Hepatocyte (in vitro differentiated cells): ENCODE data around the gene BOLL. TPM values are rescaled to one million over a fixed set of nuclear protein-coding genes. Genes with fewer than 3 reads are reported as not detected.

Source experiments
- DNase-seq: peaks from one replicate; pipeline ENCODE4 v3.0.0-alpha.2; 2016; ENCODE audit warnings: low spot score
- H2AFZ ChIP-seq: fragments of 200-600 bp; sonication (generic); 2 replicates; pipeline ENCODE4 v1.6.0; 2016; ENCODE audit warnings: antibody characterized with exemption, mild to moderate bottlenecking
- H3K27ac ChIP-seq: fragments of 200-600 bp; sonication (generic); 2 replicates; pipeline ENCODE4 v1.5.1; 2016; ENCODE audit warnings: mild to moderate bottlenecking
- H3K27me3 ChIP-seq: fragments of 200-600 bp; sonication (generic); 2 replicates; pipeline ENCODE4 v1.6.1; 2016
- H3K36me3 ChIP-seq: fragments of 200-600 bp; sonication (generic); replicated peaks from 2 replicates; pipeline ENCODE4 v1.5.1; 2016; ENCODE audit warnings: low read depth; ENCODE audit not compliant: insufficient read depth
- H3K4me1 ChIP-seq: fragments of 200-600 bp; sonication (generic); 2 replicates; pipeline ENCODE4 v1.5.1; 2016; ENCODE audit warnings: mild to moderate bottlenecking, moderate library complexity; ENCODE audit not compliant: insufficient read depth
- H3K4me2 ChIP-seq: fragments of 200-600 bp; sonication (generic); 2 replicates; pipeline ENCODE4 v1.6.0; 2016
- H3K4me3 ChIP-seq: fragments of 200-600 bp; sonication (generic); 2 replicates; pipeline ENCODE4 v1.5.1; 2016; ENCODE audit warnings: mild to moderate bottlenecking
- H3K79me2 ChIP-seq: fragments of 200-600 bp; sonication (generic); 2 replicates; pipeline ENCODE4 v1.6.0; 2017; ENCODE audit warnings: mild to moderate bottlenecking
- H3K9me2 ChIP-seq: fragments of 200-600 bp; sonication (generic); replicated peaks from 2 replicates; pipeline ENCODE4 v1.6.0; 2017; ENCODE audit warnings: mild to moderate bottlenecking; ENCODE audit not compliant: insufficient read depth
- H3K9me3 ChIP-seq: fragments of 200-600 bp; sonication (generic); 2 replicates; pipeline ENCODE4 v1.5.1; 2016; ENCODE audit warnings: low read depth, mild to moderate bottlenecking
- H4K20me1 ChIP-seq: fragments of 200-600 bp; sonication (generic); 2 replicates; pipeline ENCODE4 v1.6.0; 2016; ENCODE audit warnings: mild to moderate bottlenecking; ENCODE audit not compliant: insufficient read depth, poor library complexity, severe bottlenecking
- EZH2 ChIP-seq: fragments of 200-600 bp; sonication (generic); IDR thresholded peaks from 2 replicates; pipeline ENCODE4 v1.6.1; 2016; ENCODE audit warnings: antibody characterized with exemption, mild to moderate bottlenecking, borderline replicate concordance
- EZH2phosphoT487 ChIP-seq: fragments of 200-600 bp; sonication (generic); IDR thresholded peaks from one replicate; pipeline ENCODE4 v1.6.1; 2018; ENCODE audit warnings: antibody characterized with exemption, mild to moderate bottlenecking, low read depth, moderate library complexity; ENCODE audit not compliant: unreplicated experiment, severe bottlenecking
- WGBS: methylation state at CpG from one replicate; pipeline ENCODE4 v1.1.6; 2016; ENCODE audit warnings: low lambda C conversion rate; ENCODE audit errors: missing lambda C conversion rate; 5-methylcytosine and 5-hydroxymethylcytosine counted together
- polyA plus RNA-seq: library from polyadenylated mRNA; unstranded; fragments of >200 nt; fragmentation: Nextera tagmentation; extraction: Ambion mirVana; gene quantifications from 2 replicates; pipeline ENCODE4 v1.2.1, GENCODE V29; 2016
- total RNA-seq: library from RNA; depleted of rRNA; stranded (reverse); fragments of >200 nt; gene quantifications from 2 replicates; pipeline ENCODE4 v1.2.3, GENCODE V29; 2014
- TF ChIP-seq, protein P1 (sequence below): fragments of 200-600 bp; sonication (generic); IDR thresholded peaks from 2 replicates; pipeline ENCODE4 v1.5.1; 2016; ENCODE audit warnings: antibody characterized with exemption, mild to moderate bottlenecking; ENCODE audit not compliant: poor library complexity

BOLL gene
- total and polyA plus RNA-seq, 2 experiments from 2014 or later: not detected

GRCh38 chr2:197804049-197804757, 19.1 kb upstream of the BOLL start, which contains the start of gene PLCL1:
PLCL1 (plus strand) TSS chr2:197804593.
- Histone ChIP-seq H3K27ac (no peak within 1 kb of the TSS), H4K20me1 (no peaks in the 10 kb centered on the region), H3K36me3 (no peaks in the 10 kb centered on the region), H3K4me2 (peak within 1 kb of the TSS; percentile 89), H3K4me1 (peaks cover 5% of the 10 kb centered on the region), H3K27me3 (peaks cover 28% of the 10 kb centered on the region), H3K9me3 (no peaks in the 10 kb centered on the region), H3K79me2 (no peaks in the 10 kb centered on the region), H2AFZ (peak within 1 kb of the TSS; percentile 60), H3K9me2 (no peaks in the 10 kb centered on the region), H3K4me3 (peak within 1 kb of the TSS; percentile 76)
- WGBS: 2% methylated on average over 45 of the region's 50 CpGs
- peak; percentile 92 for DNase-seq
- TF ChIP-seq, protein P1, sequence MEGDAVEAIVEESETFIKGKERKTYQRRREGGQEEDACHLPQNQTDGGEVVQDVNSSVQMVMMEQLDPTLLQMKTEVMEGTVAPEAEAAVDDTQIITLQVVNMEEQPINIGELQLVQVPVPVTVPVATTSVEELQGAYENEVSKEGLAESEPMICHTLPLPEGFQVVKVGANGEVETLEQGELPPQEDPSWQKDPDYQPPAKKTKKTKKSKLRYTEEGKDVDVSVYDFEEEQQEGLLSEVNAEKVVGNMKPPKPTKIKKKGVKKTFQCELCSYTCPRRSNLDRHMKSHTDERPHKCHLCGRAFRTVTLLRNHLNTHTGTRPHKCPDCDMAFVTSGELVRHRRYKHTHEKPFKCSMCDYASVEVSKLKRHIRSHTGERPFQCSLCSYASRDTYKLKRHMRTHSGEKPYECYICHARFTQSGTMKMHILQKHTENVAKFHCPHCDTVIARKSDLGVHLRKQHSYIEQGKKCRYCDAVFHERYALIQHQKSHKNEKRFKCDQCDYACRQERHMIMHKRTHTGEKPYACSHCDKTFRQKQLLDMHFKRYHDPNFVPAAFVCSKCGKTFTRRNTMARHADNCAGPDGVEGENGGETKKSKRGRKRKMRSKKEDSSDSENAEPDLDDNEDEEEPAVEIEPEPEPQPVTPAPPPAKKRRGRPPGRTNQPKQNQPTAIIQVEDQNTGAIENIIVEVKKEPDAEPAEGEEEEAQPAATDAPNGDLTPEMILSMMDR: no peak
- TF ChIP-seq EZH2phosphoT487: no peak
- no peak for TF ChIP-seq EZH2

- 32% methylated on average over 2 of the region's 2 CpGs for WGBS
- TF ChIP-seq EZH2phosphoT487 (no peak), EZH2 (no peak)
- TF ChIP-seq, protein P1: peak; percentile 81
Observed at GRCh38 chr2:197803033-197803444, 17.9 kb upstream of the BOLL start.

GRCh38 chr2:197801033-197801432, 15.9 kb upstream of the BOLL start:
- Histone ChIP-seq H3K36me3 (no peaks in the 10 kb centered on the region), H3K4me2 (no peak overlapping the region), H3K9me2 (no peaks in the 10 kb centered on the region), H3K9me3 (no peaks in the 10 kb centered on the region), H4K20me1 (no peaks in the 10 kb centered on the region), H3K79me2 (no peaks in the 10 kb centered on the region), H3K27me3 (peaks cover 10% of the 10 kb centered on the region), H3K27ac (no peak overlapping the region), H3K4me1 (peaks cover 5% of the 10 kb centered on the region), H3K4me3 (no peak overlapping the region), H2AFZ (no peak overlapping the region)
- TF ChIP-seq EZH2 (no peak), EZH2phosphoT487 (no peak)
- TF ChIP-seq, protein P1: no peak
- no peak for DNase-seq

More at GRCh38 chr2:197803033-197803444, 17.9 kb upstream of the BOLL start:
- H3K79me2 ChIP-seq: no peaks in the 10 kb centered on the region
- no peak overlapping the region for H3K4me2 ChIP-seq
- peaks cover 5% of the 10 kb centered on the region for H3K4me1 ChIP-seq
- no peaks in the 10 kb centered on the region for H4K20me1 ChIP-seq
- H2AFZ ChIP-seq: no peak overlapping the region
- H3K4me3 ChIP-seq: no peak overlapping the region
- no peak overlapping the region for H3K27ac ChIP-seq
- H3K9me2 ChIP-seq: no peaks in the 10 kb centered on the region
- no peaks in the 10 kb centered on the region for H3K36me3 ChIP-seq
- peaks cover 28% of the 10 kb centered on the region for H3K27me3 ChIP-seq
- DNase-seq: peak; percentile 69
- no peaks in the 10 kb centered on the region for H3K9me3 ChIP-seq
